Liver (tissue), 9 donors: ENCODE measurements around the gene CRYGB. TPM values are rescaled to one million over a fixed set of nuclear protein-coding genes. Genes with fewer than 3 reads are reported as not detected.

ENCODE experiments used
- DNase-seq: peaks from one replicate; pipeline ENCODE4 v3.0.0-alpha.2; 2017; ENCODE audit warnings: low spot score
- H3K27ac ChIP-seq, 2 donors: one replicate each; pipeline ENCODE4 v1.7.0; 2013; ENCODE audit warnings: inconsistent platforms in 2 of 2, low read length in 2 of 2, control low read depth in 1 of 2, low read depth in 1 of 2, mild to moderate bottlenecking in 1 of 2
- H3K27me3 ChIP-seq, 4 donors: one replicate each; pipeline versions ENCODE4 v1.6.1 to v1.7.0; 2013; ENCODE audit warnings: low read length in 3 of 4, inconsistent platforms in 1 of 4, mild to moderate bottlenecking in 1 of 4, moderate library complexity in 1 of 4; ENCODE audit not compliant: control insufficient read depth in 4 of 4, insufficient read depth in 4 of 4
- H3K36me3 ChIP-seq, 4 donors: one replicate each; pipeline versions ENCODE4 v1.6.1 to v1.7.0; 2013; ENCODE audit warnings: low read length in 3 of 4, mild to moderate bottlenecking in 3 of 4, low read depth in 1 of 4, moderate library complexity in 1 of 4; ENCODE audit not compliant: control insufficient read depth in 4 of 4, insufficient read depth in 3 of 4
- H3K4me1 ChIP-seq, 4 donors: one replicate each; pipeline versions ENCODE4 v1.6.1 to v1.7.0; 2013; ENCODE audit warnings: low read length in 3 of 4, mild to moderate bottlenecking in 3 of 4, moderate library complexity in 1 of 4; ENCODE audit not compliant: control insufficient read depth in 4 of 4, insufficient read depth in 4 of 4
- H3K4me3 ChIP-seq, 3 donors: one replicate each; pipeline versions ENCODE4 v1.6.1 to v1.7.0; 2013; ENCODE audit warnings: low read length in 3 of 3, control low read depth in 1 of 3, low read depth in 1 of 3, mild to moderate bottlenecking in 1 of 3
- H3K9ac ChIP-seq, 2 donors: one replicate each; pipeline ENCODE4 v1.7.0; 2013; ENCODE audit warnings: low read length in 2 of 2, mild to moderate bottlenecking in 2 of 2, moderate library complexity in 2 of 2, control low read depth in 1 of 2, low read depth in 1 of 2
- H3K9me3 ChIP-seq, 4 donors: one replicate each; pipeline versions ENCODE4 v1.6.1 to v1.7.0; 2013; ENCODE audit warnings: low read length in 3 of 4; ENCODE audit not compliant: control insufficient read depth in 4 of 4
- ATF3 ChIP-seq: IDR thresholded peaks from 2 replicates; pipeline ENCODE4 v1.6.1; 2016; ENCODE audit warnings: antibody characterized with exemption
- CTCF ChIP-seq: fragments of 150-350 bp; IDR thresholded peaks from 2 replicates; pipeline ENCODE4 v1.5.1; 2017; ENCODE audit warnings: improper control_type of control experiment, low read depth, low read length; ENCODE audit not compliant: missing input control
- EGR1 ChIP-seq, 2 donors: IDR thresholded peaks; 2 replicates each; pipeline ENCODE4 v1.6.1; 2016 to 2018; ENCODE audit warnings: antibody characterized with exemption in 2 of 2, low read depth in 2 of 2
- FOXA1 ChIP-seq: IDR thresholded peaks from 2 replicates; pipeline ENCODE4 v1.6.1; 2016; ENCODE audit warnings: antibody characterized with exemption
- FOXA2 ChIP-seq: IDR thresholded peaks from 2 replicates; pipeline ENCODE4 v1.6.1; 2016; ENCODE audit warnings: antibody characterized with exemption
- GABPA ChIP-seq, 2 donors: IDR thresholded peaks in 1 of 2; conservative IDR thresholded peaks in 1 of 2; 2 replicates each; pipeline ENCODE4 v1.6.1; 2016; ENCODE audit warnings: antibody characterized with exemption in 2 of 2, mild to moderate bottlenecking in 1 of 2, moderate library complexity in 1 of 2
- HNF4A ChIP-seq, 2 donors: conservative IDR thresholded peaks; 2 replicates each; pipeline ENCODE4 v1.6.1; 2016; ENCODE audit warnings: antibody characterized with exemption in 2 of 2, mild to moderate bottlenecking in 2 of 2
- HNF4G ChIP-seq: IDR thresholded peaks from 2 replicates; pipeline ENCODE4 v1.6.1; 2016; ENCODE audit warnings: antibody characterized with exemption
- JUND ChIP-seq, 2 donors: IDR thresholded peaks; 2 replicates each; pipeline ENCODE4 v1.6.1; 2016; ENCODE audit warnings: antibody characterized with exemption in 2 of 2
- MAX ChIP-seq: IDR thresholded peaks from 2 replicates; pipeline ENCODE4 v1.6.1; 2016; ENCODE audit warnings: antibody characterized with exemption
- NR2F2 ChIP-seq: IDR thresholded peaks from 2 replicates; pipeline ENCODE4 v1.6.1; 2016; ENCODE audit warnings: antibody characterized with exemption
- RAD21 ChIP-seq, 2 donors: IDR thresholded peaks; 2 replicates each; pipeline ENCODE4 v1.6.1; 2016; ENCODE audit warnings: antibody characterized with exemption in 2 of 2, mild to moderate bottlenecking in 2 of 2
- REST ChIP-seq: IDR thresholded peaks from 2 replicates; pipeline ENCODE4 v1.6.1; 2016; ENCODE audit warnings: antibody characterized with exemption, mild to moderate bottlenecking
- RXRA ChIP-seq, 2 donors: IDR thresholded peaks; 2 replicates each; pipeline ENCODE4 v1.6.1; 2017 to 2018; ENCODE audit warnings: antibody characterized with exemption in 2 of 2, mild to moderate bottlenecking in 1 of 2
- SP1 ChIP-seq: IDR thresholded peaks from 2 replicates; pipeline ENCODE4 v1.6.1; 2018; ENCODE audit warnings: antibody characterized with exemption, mild to moderate bottlenecking
- TAF1 ChIP-seq: conservative IDR thresholded peaks from 2 replicates; pipeline ENCODE4 v1.6.1; 2016; ENCODE audit warnings: antibody characterized with exemption, mild to moderate bottlenecking
- YY1 ChIP-seq: IDR thresholded peaks from 2 replicates; pipeline ENCODE4 v1.6.1; 2016; ENCODE audit warnings: antibody characterized with exemption, mild to moderate bottlenecking
- ZBTB33 ChIP-seq: IDR thresholded peaks from 2 replicates; pipeline ENCODE4 v1.6.1; 2016; ENCODE audit warnings: antibody characterized with exemption
- WGBS: extraction: QIAGEN DNeasy Blood & Tissue Kit; methylation state at CpG from one replicate; pipeline ENCODE4 v1.1.7; 2013; 5-methylcytosine and 5-hydroxymethylcytosine counted together
- polyA plus RNA-seq, 2 donors: library from polyadenylated mRNA; stranded (reverse) in 1 of 2; unstranded in 1 of 2; fragments of 200-250 nt in 1 of 2; fragments of >200 nt in 1 of 2; fragmentation: Nextera tagmentation in 1 of 2; extraction: Ambion mirVana in 1 of 2; gene quantifications; one replicate each; pipeline versions ENCODE4 v1.2.1 to v1.2.3, GENCODE V29; 2013 to 2015
- total RNA-seq, 2 donors: library from RNA; depleted of rRNA; stranded (reverse); fragments of >200 nt; gene quantifications; one replicate each; pipeline ENCODE4 v1.2.3, GENCODE V29; 2014
- donor health status: healthy.
- donor health status: healthy.
- donor health status: healthy.
- donor health status: healthy.
- donor health status: healthy.

The CRYGB gene
- total and polyA plus RNA-seq, 4 donors: not detected

GRCh38 chr2:208097801-208098200 lies 48.2 kb downstream of the CRYGB start:
- Histone ChIP-seq H3K27ac (no peak overlapping the region), H3K36me3 (no peaks in the 10 kb centered on the region), H3K9me3 (no peaks in the 10 kb centered on the region), H3K9ac (no peak overlapping the region), H3K27me3 (no peaks in the 10 kb centered on the region), H3K4me3 (no peak overlapping the region), H3K4me1 (no peaks in the 10 kb centered on the region)
- 84% methylated on average over 5 of the region's 5 CpGs for WGBS
- DNase-seq: no peak
- no peak for TF ChIP-seq FOXA2
- TF ChIP-seq MAX: no peak
- no peak for TF ChIP-seq HNF4G
- no peak for TF ChIP-seq YY1
- no peak for TF ChIP-seq EGR1 (IDR thresholded peaks at IDR 0.05; ENCODE audit: low read depth in 2 of 2)
- no peak for TF ChIP-seq RAD21 (IDR thresholded peaks at IDR 0.05)
- TF ChIP-seq HNF4A (conservative IDR thresholded peaks at IDR 0.05): no peak
- TF ChIP-seq REST: no peak
- no peak for TF ChIP-seq TAF1
- no peak for TF ChIP-seq FOXA1
- no peak for TF ChIP-seq GABPA (IDR thresholded peaks at IDR 0.05 in 1 of 2, conservative IDR thresholded peaks at IDR 0.05 in 1 of 2)
- no peak for TF ChIP-seq NR2F2
- TF ChIP-seq ATF3: no peak
- no peak for TF ChIP-seq ZBTB33
- no peak for TF ChIP-seq RXRA (IDR thresholded peaks at IDR 0.05)
- no peak for TF ChIP-seq JUND (IDR thresholded peaks at IDR 0.05)
- TF ChIP-seq CTCF: no peak
- TF ChIP-seq SP1: no peak
